Heart left ventricle (tissue), 13 donors: Measurements from ENCODE around the gene PRAMEF2.
"Not testable (repeated sequence)": the region's sequence is repeated elsewhere in the genome, so short reads cannot be mapped to it uniquely, and the experiment has no call there.

Source experiments
- POLR2A ChIP-seq, 2 donors: fragments of 450-650 bp; IDR thresholded peaks; one replicate each; pipeline ENCODE4 v1.6.1; 2017; ENCODE audit warnings: antibody characterized with exemption in 2 of 2, mild to moderate bottlenecking in 2 of 2, moderate library complexity in 2 of 2
- TF ChIP-seq, protein P1 (sequence below), 12 donors: fragments of 200-600 bp; sonication (generic) in 4 of 12; IDR thresholded peaks; one replicate each; pipeline versions ENCODE4 v1.5.0 to v1.8.0; 2018 to 2022; ENCODE audit warnings: antibody characterized with exemption in 12 of 12, mild to moderate bottlenecking in 5 of 12
- donor health status: ischemic (EF 13 %, LVEDD 7.1; RV severe dilation, severe dysfunction).
- donor health status: DM: no; HTN: yes; CAD: no.
- donor health status: DM: no; HTN: no; CAD: no.
- donor health status: ischemic (EF 25% LVEDD 6.9; RV normal size, moderate dysfunction).
- donor health status: ischemic (EF 25% LVEDD 5.7; RV mildly dilated, moderate dysfunction).
- donor health status: ischemic (EF 35%, LVEDD 5.7; RV mildly dilated, moderate dysfunction).
- donor health status: nonischemic (EF 11% LVEDD 7.7; RV severe dilation, severe dysfunction).
- donor health status: DM: yes; HTN: yes; CAD: no.
- donor health status: PGD.
- donor health status: ischemic (EF 29% LVEDD 5.4; RV normal size, mild dysfunction).
- donor health status: nonischemic (EF 23%, LVEDD 6.1; RV moderate dilation, normal function).

DNA sequence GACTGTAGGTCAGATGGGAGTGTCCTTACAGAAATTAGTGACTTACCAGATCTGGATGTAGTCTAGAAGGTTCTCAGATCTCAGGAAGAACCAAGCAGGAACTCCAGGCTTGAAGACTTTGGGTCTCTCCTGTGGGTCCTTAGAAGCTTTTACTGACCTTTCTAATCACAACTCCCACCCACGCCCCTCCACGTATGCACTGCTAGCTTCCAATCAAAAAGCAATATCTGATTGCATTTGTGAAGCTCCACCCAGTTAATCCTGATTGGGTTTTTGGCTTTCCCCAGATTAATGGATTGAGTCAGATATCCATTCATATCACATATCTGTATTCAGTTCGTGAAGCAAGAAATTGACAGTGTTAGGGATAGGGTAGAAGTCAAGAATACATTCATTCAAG lies 29.2 kb downstream of the PRAMEF2 start, which contains the start of gene PRAMEF4:
- TF ChIP-seq, protein P1, sequence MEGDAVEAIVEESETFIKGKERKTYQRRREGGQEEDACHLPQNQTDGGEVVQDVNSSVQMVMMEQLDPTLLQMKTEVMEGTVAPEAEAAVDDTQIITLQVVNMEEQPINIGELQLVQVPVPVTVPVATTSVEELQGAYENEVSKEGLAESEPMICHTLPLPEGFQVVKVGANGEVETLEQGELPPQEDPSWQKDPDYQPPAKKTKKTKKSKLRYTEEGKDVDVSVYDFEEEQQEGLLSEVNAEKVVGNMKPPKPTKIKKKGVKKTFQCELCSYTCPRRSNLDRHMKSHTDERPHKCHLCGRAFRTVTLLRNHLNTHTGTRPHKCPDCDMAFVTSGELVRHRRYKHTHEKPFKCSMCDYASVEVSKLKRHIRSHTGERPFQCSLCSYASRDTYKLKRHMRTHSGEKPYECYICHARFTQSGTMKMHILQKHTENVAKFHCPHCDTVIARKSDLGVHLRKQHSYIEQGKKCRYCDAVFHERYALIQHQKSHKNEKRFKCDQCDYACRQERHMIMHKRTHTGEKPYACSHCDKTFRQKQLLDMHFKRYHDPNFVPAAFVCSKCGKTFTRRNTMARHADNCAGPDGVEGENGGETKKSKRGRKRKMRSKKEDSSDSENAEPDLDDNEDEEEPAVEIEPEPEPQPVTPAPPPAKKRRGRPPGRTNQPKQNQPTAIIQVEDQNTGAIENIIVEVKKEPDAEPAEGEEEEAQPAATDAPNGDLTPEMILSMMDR (IDR thresholded peaks at IDR 0.05) = not testable (repeated sequence)
- not testable (repeated sequence) for TF ChIP-seq POLR2A (IDR thresholded peaks at IDR 0.05)
